Smooth muscle cell (in vitro differentiated cells): Measurements from ENCODE around the gene ESRRG. TPM values are rescaled to one million over a fixed set of nuclear protein-coding genes. Genes with fewer than 3 reads are reported as not detected.

Experiments
- DNase-seq: peaks from one replicate; lab custom pipeline; 2025; ENCODE audit not compliant: unreplicated experiment; lab: John Stamatoyannopoulos, UW
- H2AFZ ChIP-seq: fragments of 200-600 bp; sonication (generic); 2 replicates; pipeline ENCODE4 v1.6.0; 2016; ENCODE audit warnings: antibody characterized with exemption, low read depth, mild to moderate bottlenecking
- H3F3A ChIP-seq: fragments of 200-600 bp; sonication (generic); 2 replicates; pipeline ENCODE4 v1.6.0; 2017; ENCODE audit warnings: antibody characterized with exemption, low read depth
- H3K27ac ChIP-seq: fragments of 200-600 bp; sonication (generic); 2 replicates; pipeline ENCODE4 v1.5.1; 2016; ENCODE audit warnings: low read depth, mild to moderate bottlenecking
- H3K27me3 ChIP-seq: fragments of 200-600 bp; sonication (generic); 2 replicates; pipeline ENCODE4 v1.6.1; 2016; ENCODE audit warnings: low read depth, mild to moderate bottlenecking
- H3K36me3 ChIP-seq: fragments of 200-600 bp; sonication (generic); 2 replicates; pipeline ENCODE4 v1.5.1; 2016; ENCODE audit warnings: low read depth
- H3K4me1 ChIP-seq: fragments of 200-600 bp; sonication (generic); 2 replicates; pipeline ENCODE4 v1.5.1; 2016; ENCODE audit warnings: low read depth
- H3K4me2 ChIP-seq: fragments of 200-600 bp; sonication (generic); 2 replicates; pipeline ENCODE4 v1.6.0; 2016; ENCODE audit warnings: mild to moderate bottlenecking
- H3K4me3 ChIP-seq: fragments of 200-600 bp; sonication (generic); 2 replicates; pipeline ENCODE4 v1.5.1; 2016; ENCODE audit warnings: mild to moderate bottlenecking
- H3K79me2 ChIP-seq: fragments of 200-600 bp; sonication (generic); 2 replicates; pipeline ENCODE4 v1.6.0; 2016; ENCODE audit warnings: low read depth, mild to moderate bottlenecking
- H3K9ac ChIP-seq: fragments of 200-600 bp; sonication (generic); 2 replicates; pipeline ENCODE4 v1.6.0; 2016; ENCODE audit warnings: low read depth
- H3K9me3 ChIP-seq: fragments of 200-600 bp; sonication (generic); replicated peaks from 2 replicates; pipeline ENCODE4 v1.5.1; 2016; ENCODE audit warnings: low read depth
- H4K20me1 ChIP-seq: fragments of 200-600 bp; sonication (generic); 2 replicates; pipeline ENCODE4 v1.6.0; 2016; ENCODE audit warnings: low read depth
- CTCF ChIP-seq: fragments of 200-600 bp; sonication (generic); IDR thresholded peaks from 2 replicates; pipeline ENCODE4 v1.5.1; 2017; ENCODE audit warnings: borderline replicate concordance, mild to moderate bottlenecking, antibody characterized with exemption; ENCODE audit not compliant: insufficient read depth, poor library complexity, severe bottlenecking
- WGBS: methylation state at CpG from one replicate; pipeline ENCODE4 v1.1.7; 2016; ENCODE audit warnings: low lambda C conversion rate; 5-methylcytosine and 5-hydroxymethylcytosine counted together
- polyA plus RNA-seq: library from polyadenylated mRNA; unstranded; fragments of >200 nt; fragmentation: Nextera tagmentation; extraction: Ambion mirVana; gene quantifications from 2 replicates; pipeline ENCODE4 v1.2.1, GENCODE V29; 2016
- total RNA-seq: library from RNA; depleted of rRNA; stranded (reverse); fragments of >200 nt; gene quantifications from 2 replicates; pipeline ENCODE4 v1.2.3, GENCODE V29; 2014

The ESRRG gene
- total and polyA plus RNA-seq, 2 experiments from 2014 or later = 0.26 TPM; not detected in 1

- Histone ChIP-seq H3K4me1 (peaks cover 5% of the 10 kb centered on the region), H3K27me3 (peaks cover 21% of the 10 kb centered on the region)
Observed at GRCh38 chr1:216711712-216712111, 11.5 kb downstream of the ESRRG start.

GRCh38 chr1:216710598-216711333 is 12.5 kb downstream of the ESRRG start:
- DNase-seq = no peak
- H3K4me1 ChIP-seq = peaks cover 5% of the 10 kb centered on the region
- no peak overlapping the region for H3K27ac ChIP-seq
- no peaks in the 10 kb centered on the region for H3F3A ChIP-seq
- H3K27me3 ChIP-seq = peaks cover 16% of the 10 kb centered on the region
- WGBS = 92% methylated on average over 15 of the region's 15 CpGs
- H4K20me1 ChIP-seq = no peaks in the 10 kb centered on the region
- H3K36me3 ChIP-seq = no peaks in the 10 kb centered on the region
- no peak for TF ChIP-seq CTCF
- H3K9ac ChIP-seq = no peak overlapping the region
- H3K4me3 ChIP-seq = no peak overlapping the region
- H3K4me2 ChIP-seq = no peak overlapping the region
- no peak overlapping the region for H2AFZ ChIP-seq
- no peaks in the 10 kb centered on the region for H3K9me3 ChIP-seq
- H3K79me2 ChIP-seq = no peaks in the 10 kb centered on the region

More at GRCh38 chr1:216711712-216712111, 11.5 kb downstream of the ESRRG start:
- no peak overlapping the region for H3K4me3 ChIP-seq
- no peak overlapping the region for H3K4me2 ChIP-seq
- H3K27ac ChIP-seq = no peak overlapping the region
- DNase-seq = no peak
- no peak overlapping the region for H3K9ac ChIP-seq
- no peak overlapping the region for H2AFZ ChIP-seq
- no peaks in the 10 kb centered on the region for H3K36me3 ChIP-seq
- H3K79me2 ChIP-seq = no peaks in the 10 kb centered on the region
- no peaks in the 10 kb centered on the region for H3F3A ChIP-seq
- H3K9me3 ChIP-seq = no peaks in the 10 kb centered on the region
- no peaks in the 10 kb centered on the region for H4K20me1 ChIP-seq
- TF ChIP-seq CTCF = no peak

- 40% methylated on average over 5 of the region's 5 CpGs for WGBS
- H3K9ac ChIP-seq = no peak overlapping the region
- no peak for DNase-seq
Observed at GRCh38 chr1:216710055-216710454, 13.2 kb downstream of the ESRRG start.

More at GRCh38 chr1:216710055-216710454, 13.2 kb downstream of the ESRRG start:
- H3K79me2 ChIP-seq = no peaks in the 10 kb centered on the region
- no peak overlapping the region for H3K4me2 ChIP-seq
- H3K27me3 ChIP-seq = peaks cover 11% of the 10 kb centered on the region
- TF ChIP-seq CTCF = no peak
- no peak overlapping the region for H3K27ac ChIP-seq
- H3K4me3 ChIP-seq = no peak overlapping the region
- H3K36me3 ChIP-seq = no peaks in the 10 kb centered on the region
- H3K9me3 ChIP-seq = no peaks in the 10 kb centered on the region
- peaks cover 5% of the 10 kb centered on the region for H3K4me1 ChIP-seq
- H3F3A ChIP-seq = no peaks in the 10 kb centered on the region
- H4K20me1 ChIP-seq = no peaks in the 10 kb centered on the region
- no peak overlapping the region for H2AFZ ChIP-seq
